PC-3 (cell line): Measurements from ENCODE around the gene EMC8. TPM values are rescaled to one million over a fixed set of nuclear protein-coding genes. Genes with fewer than 3 reads are reported as not detected.

Experiments used
- ATAC-seq: fragments of 200-7000 bp; cut with Tn5 transposase; 2 replicates; pipeline ENCODE4 v1.9.1; 2020; ENCODE audit warnings: mild to moderate bottlenecking, moderate library complexity
- BruUV-seq: library from RNA; stranded (reverse); fragments of 400-500 nt; replicated peaks from 2 replicates; lab custom pipeline; 2021; lab: Mats Ljungman, UMichigan
- CTCF ChIA-PET: fragments of 300-600 bp; sonication (Branson Sonifier 250); formaldehyde crosslinking; loops from one replicate; lab custom pipeline; 2022; ENCODE audit warnings: antibody characterized with exemption; lab: Charles Lee
- POLR2A ChIA-PET: fragments of 300-600 bp; sonication (Branson Sonifier 250); formaldehyde crosslinking; loops from one replicate; lab custom pipeline; 2022; ENCODE audit warnings: antibody characterized with exemption; ENCODE audit not compliant: unreplicated experiment; lab: Charles Lee
- DNase-seq: peaks from one replicate; pipeline ENCODE4 v3.0.0-alpha.2; 2015
- H2AFZ ChIP-seq: fragments of 300-600 bp; sonication (generic); 2 replicates; pipeline ENCODE4 v1.6.0; 2016; ENCODE audit warnings: antibody characterized with exemption, low read length
- H3F3A ChIP-seq: fragments of 300-600 bp; sonication (generic); one replicate; pipeline ENCODE4 v1.6.0; 2017; ENCODE audit warnings: antibody characterized with exemption, low read length, control low read depth, mild to moderate bottlenecking; ENCODE audit not compliant: unreplicated experiment
- H3K27ac ChIP-seq: fragments of 300-600 bp; sonication (generic); 2 replicates; pipeline ENCODE4 v1.5.1; 2016; ENCODE audit warnings: mild to moderate bottlenecking, low read length
- H3K27me3 ChIP-seq: fragments of 300-600 bp; sonication (generic); 2 replicates; pipeline ENCODE4 v1.6.1; 2016; ENCODE audit warnings: low read length, mixed read lengths
- H3K36me3 ChIP-seq: fragments of 300-600 bp; sonication (generic); 2 replicates; pipeline ENCODE4 v1.6.1; 2016; ENCODE audit warnings: low read depth, mixed run types, low read length, mixed read lengths
- H3K4me1 ChIP-seq: fragments of 300-600 bp; sonication (generic); 2 replicates; pipeline ENCODE4 v1.5.1; 2016; ENCODE audit warnings: low read length; ENCODE audit not compliant: insufficient read depth
- H3K4me2 ChIP-seq: fragments of 300-600 bp; sonication (generic); 2 replicates; pipeline ENCODE4 v1.6.0; 2016; ENCODE audit warnings: low read length
- H3K4me3 ChIP-seq: fragments of 300-600 bp; sonication (generic); 2 replicates; pipeline ENCODE4 v1.5.1; 2016; ENCODE audit warnings: mild to moderate bottlenecking, low read length, mixed read lengths
- H3K79me2 ChIP-seq: fragments of 300-600 bp; sonication (generic); 2 replicates; pipeline ENCODE4 v1.6.1; 2017; ENCODE audit warnings: low read length, mixed read lengths
- H3K9ac ChIP-seq: fragments of 300-600 bp; sonication (generic); 2 replicates; pipeline ENCODE4 v1.6.0; 2016; ENCODE audit warnings: mild to moderate bottlenecking, low read length
- H3K9me2 ChIP-seq: fragments of 300-600 bp; sonication (generic); replicated peaks from 2 replicates; pipeline ENCODE4 v1.6.1; 2016; ENCODE audit warnings: mixed run types, low read length, mixed read lengths
- H3K9me3 ChIP-seq: fragments of 300-600 bp; sonication (generic); 2 replicates; pipeline ENCODE4 v1.6.1; 2016; ENCODE audit warnings: low read length, mixed read lengths
- H4K20me1 ChIP-seq: fragments of 300-600 bp; sonication (generic); 2 replicates; pipeline ENCODE4 v1.6.1; 2016; ENCODE audit warnings: low read length, mixed read lengths
- CTCF ChIP-seq: fragments of 300-600 bp; sonication (generic); conservative IDR thresholded peaks from 2 replicates; pipeline ENCODE4 v1.5.1; 2017; ENCODE audit warnings: antibody characterized with exemption, low read depth, mild to moderate bottlenecking, low read length
- EZH2 ChIP-seq: fragments of 300-600 bp; sonication (generic); IDR thresholded peaks from one replicate; pipeline ENCODE4 v1.6.1; 2017; ENCODE audit warnings: antibody characterized with exemption, mild to moderate bottlenecking, low read length; ENCODE audit not compliant: unreplicated experiment
- EZH2phosphoT487 ChIP-seq: fragments of 300-600 bp; sonication (generic); IDR thresholded peaks from 2 replicates; pipeline ENCODE4 v1.6.1; 2018; ENCODE audit warnings: mild to moderate bottlenecking, antibody characterized with exemption, low read length, borderline replicate concordance
- intact Hi-C: fragments of 100-400 bp; cut with micrococcal nuclease; formaldehyde crosslinking; loops from 2 replicates; pipeline ENCODE4 v1.9.0; 2023
- total RNA-seq: library from RNA; depleted of rRNA; stranded (reverse); fragments of >200 nt; gene quantifications from 2 replicates; pipeline ENCODE4 v1.2.3, GENCODE V29; 2014

Gene EMC8
- total RNA-seq, 1 experiment from 2014 or later: 46.1 TPM

DNA sequence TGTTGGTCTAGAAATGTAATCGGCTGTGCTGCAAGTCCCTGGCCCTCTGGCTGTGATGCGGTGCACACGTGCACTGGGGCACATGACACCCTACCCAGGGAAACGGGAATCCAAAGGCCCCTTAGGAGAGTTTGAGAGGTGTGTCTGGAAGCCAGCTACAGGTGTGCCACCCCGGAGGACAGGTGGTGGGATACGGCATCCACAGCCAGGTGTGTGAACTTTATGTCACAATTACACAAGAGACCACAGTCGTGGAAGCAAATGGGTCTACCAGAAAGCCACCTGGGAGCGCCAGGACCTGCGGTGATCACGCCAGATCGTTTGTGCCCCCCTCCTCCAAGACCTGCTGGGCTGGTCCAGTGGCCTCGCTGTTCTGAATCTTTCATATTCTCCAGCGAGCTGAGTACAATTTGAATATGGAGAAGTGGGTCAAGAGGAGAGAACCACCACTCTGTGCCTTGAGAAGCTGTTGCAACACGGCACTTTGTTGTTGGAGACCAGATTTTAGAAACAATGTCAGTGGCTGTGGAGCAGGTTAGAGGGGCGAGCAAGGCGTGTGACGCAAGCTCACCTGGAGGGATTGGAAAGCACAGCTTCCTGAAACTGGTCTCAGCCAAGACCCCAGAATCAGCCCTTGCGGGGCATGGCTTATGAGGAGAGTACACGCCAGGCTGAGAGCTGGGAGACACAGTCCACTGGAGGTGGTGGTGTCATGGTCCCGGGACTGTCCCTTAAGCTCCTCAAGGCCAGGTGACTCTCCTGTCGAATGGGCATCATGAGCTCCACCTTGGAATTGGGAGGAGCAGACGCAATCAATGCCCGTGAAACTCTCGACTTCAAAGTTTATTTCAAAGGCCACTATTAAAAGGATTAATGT is 37.6 kb upstream of the EMC8 start:
- no peak overlapping the region for H3K9ac ChIP-seq
- BruUV-seq: no TSS peak
- ATAC-seq (no peak), DNase-seq (no peak)
- ChIA-PET CTCF (no interaction called here), POLR2A (no interaction called here)
- H3K27me3 ChIP-seq: peaks cover 72% of the 10 kb centered on the region
- H3K9me3 ChIP-seq: no peaks in the 10 kb centered on the region
- intact Hi-C loops: no loop called here
- H3K9me2 ChIP-seq: no peaks in the 10 kb centered on the region
- H2AFZ ChIP-seq: no peak overlapping the region
- TF ChIP-seq CTCF: no peak
- no peak for TF ChIP-seq EZH2
- no peak for TF ChIP-seq EZH2phosphoT487
- no peaks in the 10 kb centered on the region for H3K4me1 ChIP-seq
- no peak overlapping the region for H3K27ac ChIP-seq
- no peaks in the 10 kb centered on the region for H4K20me1 ChIP-seq
- no peak overlapping the region for H3K4me3 ChIP-seq
- H3K4me2 ChIP-seq: no peak overlapping the region
- no peaks in the 10 kb centered on the region for H3K79me2 ChIP-seq
- H3F3A ChIP-seq: no peaks in the 10 kb centered on the region
- H3K36me3 ChIP-seq: no peaks in the 10 kb centered on the region

GRCh38 chr16:85835956-85836705 is 36.8 kb upstream of the EMC8 start:
- Histone ChIP-seq H3K9ac (no peak overlapping the region), H3K27me3 (peaks cover 71% of the 10 kb centered on the region), H3K9me2 (no peaks in the 10 kb centered on the region), H3K79me2 (no peaks in the 10 kb centered on the region), H3K36me3 (no peaks in the 10 kb centered on the region), H2AFZ (no peak overlapping the region), H3K27ac (no peak overlapping the region), H3K4me2 (no peak overlapping the region), H3K4me3 (no peak overlapping the region), H3K9me3 (no peaks in the 10 kb centered on the region), H3K4me1 (no peaks in the 10 kb centered on the region), H3F3A (no peaks in the 10 kb centered on the region), H4K20me1 (no peaks in the 10 kb centered on the region)
- TF ChIP-seq CTCF (no peak), EZH2 (no peak), EZH2phosphoT487 (no peak)
- no TSS peak for BruUV-seq
- ChIA-PET POLR2A (no interaction called here), CTCF (no interaction called here)
- DNase-seq (no peak), ATAC-seq (no peak)
- intact Hi-C loops: no loop called here
